GM23338 (cell line): Measurements from ENCODE around the gene SIGLEC6.

Experiments
- CREB1 ChIP-seq: fragments of 250-450 bp; sonication (Bioruptor Pico); IDR thresholded peaks from 2 replicates; pipeline ENCODE4 v1.5.0; 2020; ENCODE audit warnings: low read depth, mild to moderate bottlenecking, moderate library complexity
- EZH2 ChIP-seq: fragments of 200-600 bp; sonication (generic); IDR thresholded peaks from one replicate; pipeline ENCODE4 v1.8.0; 2017; ENCODE audit warnings: antibody characterized with exemption, mild to moderate bottlenecking, low read depth; ENCODE audit not compliant: unreplicated experiment
- EZH2phosphoT487 ChIP-seq: fragments of 200-600 bp; sonication (generic); IDR thresholded peaks from one replicate; pipeline ENCODE4 v1.8.1; 2018; ENCODE audit warnings: antibody characterized with exemption; ENCODE audit not compliant: unreplicated experiment
- JUNB ChIP-seq: IDR thresholded peaks from one replicate; pipeline ENCODE4 v1.6.1; 2016; ENCODE audit warnings: antibody characterized with exemption; ENCODE audit not compliant: unreplicated experiment
- POLR2AphosphoS5 ChIP-seq: IDR thresholded peaks from 2 replicates; pipeline ENCODE4 v1.6.1; 2016; ENCODE audit warnings: antibody characterized with exemption, low read depth
- REST ChIP-seq: IDR thresholded peaks from one replicate; pipeline ENCODE4 v1.6.1; 2018; ENCODE audit warnings: antibody characterized with exemption; ENCODE audit not compliant: unreplicated experiment
- STAT1 ChIP-seq: IDR thresholded peaks from one replicate; pipeline ENCODE4 v1.6.1; 2016; ENCODE audit warnings: antibody characterized with exemption; ENCODE audit not compliant: unreplicated experiment
- TF ChIP-seq, protein P1 (sequence below), 2 experiments: fragments of 200-600 bp in 1 of 2; sonication (generic) in 1 of 2; conservative IDR thresholded peaks; 2 replicates each; pipeline versions ENCODE4 v1.5.1 to v1.6.1; 2016 to 2017; ENCODE audit warnings: antibody characterized with exemption in 2 of 2, low read depth in 2 of 2, mild to moderate bottlenecking in 2 of 2, moderate library complexity in 1 of 2
- TF ChIP-seq, protein P2 (sequence below): IDR thresholded peaks from 2 replicates; pipeline ENCODE4 v1.6.1; 2016; ENCODE audit warnings: antibody characterized with exemption

- TF ChIP-seq CREB1 (CRISPR knock-in tag) (no peak), EZH2 (no peak), EZH2phosphoT487 (no peak), POLR2AphosphoS5 (no peak), STAT1 (no peak), REST (no peak), JUNB (no peak)
- TF ChIP-seq, protein P1, sequence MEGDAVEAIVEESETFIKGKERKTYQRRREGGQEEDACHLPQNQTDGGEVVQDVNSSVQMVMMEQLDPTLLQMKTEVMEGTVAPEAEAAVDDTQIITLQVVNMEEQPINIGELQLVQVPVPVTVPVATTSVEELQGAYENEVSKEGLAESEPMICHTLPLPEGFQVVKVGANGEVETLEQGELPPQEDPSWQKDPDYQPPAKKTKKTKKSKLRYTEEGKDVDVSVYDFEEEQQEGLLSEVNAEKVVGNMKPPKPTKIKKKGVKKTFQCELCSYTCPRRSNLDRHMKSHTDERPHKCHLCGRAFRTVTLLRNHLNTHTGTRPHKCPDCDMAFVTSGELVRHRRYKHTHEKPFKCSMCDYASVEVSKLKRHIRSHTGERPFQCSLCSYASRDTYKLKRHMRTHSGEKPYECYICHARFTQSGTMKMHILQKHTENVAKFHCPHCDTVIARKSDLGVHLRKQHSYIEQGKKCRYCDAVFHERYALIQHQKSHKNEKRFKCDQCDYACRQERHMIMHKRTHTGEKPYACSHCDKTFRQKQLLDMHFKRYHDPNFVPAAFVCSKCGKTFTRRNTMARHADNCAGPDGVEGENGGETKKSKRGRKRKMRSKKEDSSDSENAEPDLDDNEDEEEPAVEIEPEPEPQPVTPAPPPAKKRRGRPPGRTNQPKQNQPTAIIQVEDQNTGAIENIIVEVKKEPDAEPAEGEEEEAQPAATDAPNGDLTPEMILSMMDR (conservative IDR thresholded peaks at IDR 0.05; ENCODE audit: low read depth in 2 of 2) = no peak
- TF ChIP-seq, protein P2, sequence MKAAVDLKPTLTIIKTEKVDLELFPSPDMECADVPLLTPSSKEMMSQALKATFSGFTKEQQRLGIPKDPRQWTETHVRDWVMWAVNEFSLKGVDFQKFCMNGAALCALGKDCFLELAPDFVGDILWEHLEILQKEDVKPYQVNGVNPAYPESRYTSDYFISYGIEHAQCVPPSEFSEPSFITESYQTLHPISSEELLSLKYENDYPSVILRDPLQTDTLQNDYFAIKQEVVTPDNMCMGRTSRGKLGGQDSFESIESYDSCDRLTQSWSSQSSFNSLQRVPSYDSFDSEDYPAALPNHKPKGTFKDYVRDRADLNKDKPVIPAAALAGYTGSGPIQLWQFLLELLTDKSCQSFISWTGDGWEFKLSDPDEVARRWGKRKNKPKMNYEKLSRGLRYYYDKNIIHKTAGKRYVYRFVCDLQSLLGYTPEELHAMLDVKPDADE = no peak
Measured at GRCh38 chr19:51572410-51572809, 40.9 kb upstream of the SIGLEC6 start.
